Activated naive CD4-positive, alpha-beta T cell treated with anti-CD3 and anti-CD28 coated beads, Interleukin-2, amount 10 ng/mL, durations not matched to agents 5 hours and 36 hours (primary cell): ENCODE measurements around the gene WNT5A. TPM values are rescaled to one million over a fixed set of nuclear protein-coding genes. Genes with fewer than 3 reads are reported as not detected.

ENCODE experiments used
- total RNA-seq, 2 experiments: library from RNA; stranded (reverse); gene quantifications; one replicate each; pipeline ENCODE4 v1.2.3, GENCODE V29; 2021

WNT5A gene
- total RNA-seq, result not detected

GRCh38 chr3:55486857-55487380 is at the start of gene WNT5A:
WNT5A (minus strand) TSS chr3:55487306; CDS start chr3:55486985, 321 bp downstream.

